SK-N-SH (cell line): ENCODE results near the gene ZFYVE9. TPM values are rescaled to one million over a fixed set of nuclear protein-coding genes. Genes with fewer than 3 reads are reported as not detected.
A peak's percentile ranks its signal among the peaks of the same experiment; 100 is the strongest.

ENCODE experiments used
- CTCF ChIA-PET: fragments of 300-600, 350-600 bp; formaldehyde crosslinking; extraction: SDS; loops from one replicate; lab custom pipeline; 2021; lab: Yijun Ruan, JAX
- POLR2A ChIA-PET: fragments of 350-600 bp; sonication (Branson Sonifier 250); formaldehyde crosslinking; extraction: SDS; loops from one replicate; lab custom pipeline; 2020; ENCODE audit warnings: antibody characterized with exemption, inconsistent platforms; lab: Yijun Ruan, JAX
- DNase-seq: peaks from one replicate; pipeline ENCODE4 v3.0.0; 2012
- H2AFZ ChIP-seq: fragments of 200-600 bp; sonication (generic); 2 replicates; pipeline ENCODE4 v1.8.1; 2016; ENCODE audit warnings: antibody characterized with exemption, mild to moderate bottlenecking, low read depth
- H3F3A ChIP-seq: fragments of 200-600 bp; sonication (generic); replicated peaks from 2 replicates; pipeline ENCODE3; 2016; ENCODE audit warnings: antibody characterized with exemption, mild to moderate bottlenecking; ENCODE audit not compliant: insufficient read depth
- H3K27ac ChIP-seq, 2 experiments: fragments of 200-500 bp in 1 of 2; fragments of 200-600 bp in 1 of 2; sonication (Bioruptor generic) in 1 of 2; sonication (generic), shearing (Covaris generic) in 1 of 2; 2 replicates each; pipeline versions ENCODE4 v1.5.1 to v1.6.1; 2014 to 2016; ENCODE audit warnings: low read depth in 2 of 2, inconsistent platforms in 1 of 2, low read length in 1 of 2, mild to moderate bottlenecking in 1 of 2, mixed read lengths in 1 of 2
- H3K27me3 ChIP-seq: fragments of 200-600 bp; sonication (generic), shearing (Covaris generic); 2 replicates; pipeline ENCODE4 v1.6.1; 2016; ENCODE audit warnings: mixed run types; ENCODE audit not compliant: insufficient read depth
- H3K36me3 ChIP-seq, 2 experiments: fragments of 200-500 bp in 1 of 2; fragments of 200-600 bp in 1 of 2; sonication (Bioruptor generic) in 1 of 2; sonication (generic) in 1 of 2; replicated peaks in 1 of 2; 2 replicates each; pipeline versions ENCODE3 to v1.5.1; 2014 to 2016; ENCODE audit warnings: low read length in 1 of 2, mild to moderate bottlenecking in 1 of 2; ENCODE audit not compliant: insufficient read depth in 2 of 2, control insufficient read depth in 1 of 2
- H3K4me1 ChIP-seq, 2 experiments: fragments of 200-500 bp in 1 of 2; fragments of 200-600 bp in 1 of 2; sonication (Bioruptor generic) in 1 of 2; sonication (generic), shearing (Covaris generic) in 1 of 2; 2 replicates each; pipeline versions ENCODE4 v1.5.1 to v1.6.1; 2014 to 2016; ENCODE audit warnings: low read depth in 1 of 2, low read length in 1 of 2, mixed run types in 1 of 2; ENCODE audit not compliant: insufficient read depth in 2 of 2, control insufficient read depth in 1 of 2
- H3K4me2 ChIP-seq: fragments of 200-600 bp; sonication (generic), shearing (Covaris generic); 2 replicates; pipeline ENCODE4 v1.6.1; 2017; ENCODE audit warnings: mixed run types
- H3K4me3 ChIP-seq, 2 experiments: fragments of 200-500 bp in 1 of 2; fragments of 200-600 bp in 1 of 2; sonication (Bioruptor generic) in 1 of 2; sonication (generic), shearing (Covaris generic) in 1 of 2; 2 replicates each; pipeline versions ENCODE4 v1.5.1 to v1.8.1; 2014 to 2016; ENCODE audit warnings: low read depth in 2 of 2, inconsistent platforms in 1 of 2, low read length in 1 of 2, mild to moderate bottlenecking in 1 of 2, mixed read lengths in 1 of 2, moderate library complexity in 1 of 2
- H3K79me2 ChIP-seq: fragments of 200-600 bp; sonication (generic); 2 replicates; pipeline ENCODE4 v1.8.1; 2017; ENCODE audit warnings: mild to moderate bottlenecking; ENCODE audit not compliant: insufficient read depth
- H3K9ac ChIP-seq: fragments of 200-600 bp; sonication (generic); 2 replicates; pipeline ENCODE4 v1.6.1; 2017; ENCODE audit warnings: mixed run types
- H3K9me2 ChIP-seq: fragments of 200-600 bp; sonication (generic); 2 replicates; pipeline ENCODE4 v1.6.1; 2017; ENCODE audit warnings: mixed run types
- H3K9me3 ChIP-seq: fragments of 200-600 bp; sonication (generic); 2 replicates; pipeline ENCODE4 v1.6.1; 2017; ENCODE audit warnings: mixed run types, mild to moderate bottlenecking, moderate library complexity
- H4K20me1 ChIP-seq: fragments of 200-600 bp; sonication (generic); 2 replicates; pipeline ENCODE4 v1.6.1; 2017; ENCODE audit warnings: mild to moderate bottlenecking, mixed run types; ENCODE audit not compliant: insufficient read depth
- CTCF ChIP-seq: fragments of 200-600 bp; sonication (generic); IDR thresholded peaks from 2 replicates; pipeline ENCODE4 v1.6.1; 2017; ENCODE audit warnings: antibody characterized with exemption, mild to moderate bottlenecking, moderate library complexity
- EZH2phosphoT487 ChIP-seq: fragments of 200-600 bp; sonication (generic); IDR thresholded peaks from 2 replicates; pipeline ENCODE4 v1.6.1; 2017; ENCODE audit warnings: low read depth, mixed run types, mild to moderate bottlenecking, antibody characterized with exemption, moderate library complexity, borderline replicate concordance
- FOSL2 ChIP-seq: IDR thresholded peaks from 2 replicates; pipeline ENCODE4 v1.4.0; 2012; ENCODE audit warnings: low read depth, mild to moderate bottlenecking, moderate library complexity, borderline replicate concordance
- GABPA ChIP-seq: IDR thresholded peaks from 2 replicates; pipeline ENCODE4 v1.4.0; 2012; ENCODE audit warnings: low read depth, mild to moderate bottlenecking
- JUND ChIP-seq: IDR thresholded peaks from 2 replicates; pipeline ENCODE4 v1.4.0; 2012
- NFIC ChIP-seq: IDR thresholded peaks from 2 replicates; pipeline ENCODE4 v1.4.0; 2012; ENCODE audit warnings: borderline replicate concordance
- PBX3 ChIP-seq: IDR thresholded peaks from 2 replicates; pipeline ENCODE4; 2012
- POLR2AphosphoS5 ChIP-seq: IDR thresholded peaks from 2 replicates; pipeline ENCODE4 v1.6.1; 2012; ENCODE audit warnings: low read depth, low read length
- RCOR1 ChIP-seq: fragments of 150-350 bp; IDR thresholded peaks from 2 replicates; pipeline ENCODE4 v1.6.1; 2017; ENCODE audit warnings: antibody characterized with exemption, low read length
- RXRA ChIP-seq: IDR thresholded peaks from 2 replicates; pipeline ENCODE4 v1.4.0; 2012; ENCODE audit warnings: low read depth, mild to moderate bottlenecking, borderline replicate concordance
- TCF12 ChIP-seq: IDR thresholded peaks from 2 replicates; pipeline ENCODE4 v1.4.0; 2012
- USF2 ChIP-seq: fragments of 150-350 bp; IDR thresholded peaks from 2 replicates; pipeline ENCODE4 v1.6.1; 2017; ENCODE audit warnings: antibody characterized with exemption, low read length, low read depth, borderline replicate concordance
- ZBTB33 ChIP-seq: IDR thresholded peaks from 2 replicates; pipeline ENCODE4 v1.4.0; 2012; ENCODE audit warnings: low read depth, borderline replicate concordance
- WGBS: methylation state at CpG from one replicate; pipeline ENCODE4 v1.1.6; 2017; ENCODE audit warnings: low lambda C conversion rate; 5-methylcytosine and 5-hydroxymethylcytosine counted together
- polyA plus RNA-seq, 3 experiments: library from polyadenylated mRNA; depleted of rRNA; stranded (reverse); fragments of >200 nt; gene quantifications; 2 replicates each; pipeline ENCODE4 v1.2.3, GENCODE V29; 2012

The ZFYVE9 gene
- polyA plus RNA-seq, 1 of the 3 experiments (the other 2 are of a cell fraction): 4.1 TPM

- TF ChIP-seq CTCF: no peak
- TF ChIP-seq USF2: no peak
- no peak for TF ChIP-seq RXRA
- TF ChIP-seq NFIC: no peak
- TF ChIP-seq EZH2phosphoT487: no peak
- no peak for TF ChIP-seq ZBTB33
- no peak for TF ChIP-seq GABPA
- TF ChIP-seq, all 33 proteins: peak for 0
Observed at GRCh38 chr1:52162947-52163346, 21.1 kb downstream of the ZFYVE9 start (continued).

- no peak for DNase-seq
- POLR2A ChIA-PET: no interaction called here
- Histone ChIP-seq H3K9me3 (no peaks in the 10 kb centered on the region), H3K4me1 (peaks cover 0 to 2% of the 10 kb centered on the region in 2 experiments; a peak in 1 of 4 replicates), H4K20me1 (no peaks in the 10 kb centered on the region), H2AFZ (no peak overlapping the region), H3K4me3 (no peak overlapping the region), H3K27ac (0 out of 4 replicates have a peak overlapping the region, but pooled peaks of 1 of the 2 experiments have one; percentile 18), H3K36me3 (no peaks in the 10 kb centered on the region), H3K4me2 (0 out of 2 replicates have a peak overlapping the region, but pooled peaks have one; percentile 0), H3K9ac (no peak overlapping the region), H3F3A (peaks cover 6% of the 10 kb centered on the region), H3K9me2 (no peaks in the 10 kb centered on the region), H3K27me3 (no peaks in the 10 kb centered on the region), H3K79me2 (peaks cover 9% of the 10 kb centered on the region; the same call in 1 of the 2 replicates)
- 96% methylated on average over 4 of the region's 4 CpGs for WGBS
- TF ChIP-seq RCOR1 (no peak), JUND (peak; percentile 59), TCF12 (peak; percentile 37; the same call in 1 of the 2 replicates), PBX3 (0 out of 2 replicates have a peak, but pooled peaks have one; percentile 30), POLR2AphosphoS5 (no peak), FOSL2 (peak; percentile 44; the same call in 1 of the 2 replicates)
- CTCF ChIA-PET: interaction anchor here (0.6 to 1.5 kb wide), 3 partner anchors 11 to 90 kb away, joined by 3 read pairs; no protein-coding TSS in a partner anchor
Observed at GRCh38 chr1:52164604-52165003, 22.7 kb downstream of the ZFYVE9 start.
